ENCODE data around the gene NRXN3.

NRXN3 gene

GRCh38 chr14:78849952-78850351 is 679.8 kb downstream of the NRXN3 start:
- no peak for DNase-seq

- DNase-seq = no peak
These were observed 681.0 kb downstream of the NRXN3 start for GRCh38 chr14:78851189-78851588.

- no peak for DNase-seq
These were observed 681.9 kb downstream of the NRXN3 start for GRCh38 chr14:78852040-78852439.

- no peak for DNase-seq
These were observed 687.8 kb downstream of the NRXN3 start for GRCh38 chr14:78857974-78858373.

- peak; percentile 6 for DNase-seq
These were observed 693.0 kb downstream of the NRXN3 start for GRCh38 chr14:78863143-78863542.

GRCh38 chr14:78872837-78873236 is 702.7 kb downstream of the NRXN3 start:
- DNase-seq = no peak

- DNase-seq = no peak
These were observed 703.4 kb downstream of the NRXN3 start for GRCh38 chr14:78873581-78873980.

GRCh38 chr14:78875049-78875448 is 704.9 kb downstream of the NRXN3 start:
- DNase-seq = no peak

GRCh38 chr14:78885884-78886283 is 715.7 kb downstream of the NRXN3 start:
- DNase-seq = no peak

GRCh38 chr14:78897443-78897842 is 727.3 kb downstream of the NRXN3 start:
- DNase-seq = no peak

- peak; percentile 2 for DNase-seq
These were observed 731.9 kb downstream of the NRXN3 start for GRCh38 chr14:78902010-78902623.

- DNase-seq = no peak
These were observed 733.9 kb downstream of the NRXN3 start for GRCh38 chr14:78904094-78904493.

GRCh38 chr14:78917462-78917861 is 747.3 kb downstream of the NRXN3 start:
- no peak for DNase-seq

GRCh38 chr14:78921856-78922255 is 751.7 kb downstream of the NRXN3 start:
- no peak for DNase-seq

GRCh38 chr14:78927261-78927660 is 757.1 kb downstream of the NRXN3 start:
- DNase-seq = no peak

- no peak for DNase-seq
These were observed 763.0 kb downstream of the NRXN3 start for GRCh38 chr14:78933166-78933565.

GRCh38 chr14:78933948-78934524 is 763.9 kb downstream of the NRXN3 start:
- DNase-seq = no peak

GRCh38 chr14:78946949-78947348 is 776.8 kb downstream of the NRXN3 start:
- DNase-seq = no peak

- DNase-seq = no peak
These were observed 777.5 kb downstream of the NRXN3 start for GRCh38 chr14:78947681-78948080.

GRCh38 chr14:78950649-78951048 is 780.5 kb downstream of the NRXN3 start:
- DNase-seq = no peak

GRCh38 chr14:78951602-78952001 is 781.4 kb downstream of the NRXN3 start:
- DNase-seq = no peak

GRCh38 chr14:78959674-78960264 is 789.6 kb downstream of the NRXN3 start:
- peak; percentile 68 for DNase-seq

GRCh38 chr14:78967111-78967809 is 797.1 kb downstream of the NRXN3 start:
- DNase-seq = no peak

- no peak for DNase-seq
These were observed 798.1 kb downstream of the NRXN3 start for GRCh38 chr14:78968265-78968664.
